Muscle of arm (tissue), 12 donors: Measurements from ENCODE around the gene FABP2. TPM values are rescaled to one million over a fixed set of nuclear protein-coding genes. Genes with fewer than 3 reads are reported as not detected.

Experiments used
- DNase-seq: peaks from one replicate; pipeline ENCODE4 v3.0.0-alpha.2; 2013
- polyA plus RNA-seq, 12 donors: library from polyadenylated mRNA; unstranded; fragments of 120-200 nt; gene quantifications; one replicate each; pipeline ENCODE4 v1.2.1, GENCODE V29; 2013; ENCODE audit not compliant: insufficient read length in 12 of 12

Gene FABP2
- polyA plus RNA-seq, 12 donors, result 0.06 to 18.4 (median 0.12) TPM; not detected in 8

GRCh38 chr4:119268466-119268865 is 53.5 kb downstream of the FABP2 start:
- DNase-seq, result no peak

Other genes starting within 250 kb of the FABP2 start
- gene MYOZ2, start 186.3 kb downstream of the FABP2 start, polyA plus RNA-seq, result 100 to 1,000 TPM in 11 of 12 donors, not detected in 1; 103 to 366 (median 300) TPM
- gene USP53, start 109.4 kb downstream of the FABP2 start, polyA plus RNA-seq, result 10 to 100 TPM in 8 of 12 donors, 1 to 10 TPM in 3, not detected in 1; 7.8 to 30.3 (median 13.2) TPM